Right lobe of liver (tissue), 4 donors: ENCODE data around the gene EFNA3.

Source experiments
- CTCF ChIP-seq, 4 donors: fragments of 200-600 bp in 3 of 4; fragments of 450-650 bp in 1 of 4; IDR thresholded peaks; one replicate each; pipeline versions ENCODE4 v1.5.1 to v1.8.0; 2016 to 2022; ENCODE audit warnings: antibody characterized with exemption in 4 of 4, mild to moderate bottlenecking in 2 of 4
- POLR2A ChIP-seq: fragments of 450-650 bp; IDR thresholded peaks from one replicate; pipeline ENCODE4 v1.6.1; 2017; ENCODE audit warnings: antibody characterized with exemption, mild to moderate bottlenecking
- donor health status: DM: no; HTN: no; CAD: no.
- donor health status: DM: no; HTN: no; CAD: no.
- donor health status: DM: no; HTN: yes; CAD: no.

- TF ChIP-seq CTCF (IDR thresholded peaks at IDR 0.05) (no peak), POLR2A (no peak)
These were observed 1.3 kb upstream of the EFNA3 start for GRCh38 chr1:155077346-155077745.
